Retina (tissue), 1 donor: ENCODE results near the gene TMEM185A.
"Not testable (repeated sequence)": the region's sequence is repeated elsewhere in the genome, so short reads cannot be mapped to it uniquely, and the experiment has no call there.

Experiments
- DNase-seq: peaks from one replicate; pipeline ENCODE4 v3.0.0-alpha.2; 2016

Gene TMEM185A

GRCh38 chrX:149550454-149550853 is 81.1 kb downstream of the TMEM185A start:
- not testable (repeated sequence) for DNase-seq

- not testable (repeated sequence) for DNase-seq
Measured at GRCh38 chrX:149549701-149550100, 81.9 kb downstream of the TMEM185A start, which contains the start of gene HSFX3. Gene HSFX3 (minus strand): TSS chrX:149549924. CDS start chrX:149549852, 72 bp downstream.

- not testable (repeated sequence) for DNase-seq
Measured at GRCh38 chrX:149547782-149548181, 83.8 kb downstream of the TMEM185A start.

GRCh38 chrX:149546962-149547361 is 84.6 kb downstream of the TMEM185A start:
- not testable (repeated sequence) for DNase-seq
